IMR-90 (cell line): ENCODE measurements around the gene TEX28. TPM values are rescaled to one million over a fixed set of nuclear protein-coding genes. Genes with fewer than 3 reads are reported as not detected.

Experiments used
- ATAC-seq: fragments of 200-7000 bp; cut with Tn5 transposase; 2 replicates; pipeline ENCODE4 v1.9.1; 2020; ENCODE audit warnings: low read depth, mild to moderate bottlenecking, moderate library complexity
- BruUV-seq: library from RNA; stranded (reverse); fragments of 400-500 nt; replicated peaks from 2 replicates; lab custom pipeline; 2021; lab: Mats Ljungman, UMichigan
- CTCF ChIA-PET: fragments of 300-600 bp; formaldehyde crosslinking; extraction: SDS; loops from one replicate; lab custom pipeline; 2021; ENCODE audit warnings: antibody characterized with exemption; lab: Yijun Ruan, JAX
- POLR2A ChIA-PET: fragments of 300-600 bp; sonication (Branson Sonifier 250); formaldehyde crosslinking; loops from one replicate; lab custom pipeline; 2022; ENCODE audit warnings: antibody characterized with exemption; ENCODE audit not compliant: unreplicated experiment; lab: Charles Lee
- DNase-seq: peaks from one replicate; pipeline ENCODE4 v3.0.0; 2013
- H2AFZ ChIP-seq: replicated peaks from 2 replicates; pipeline ENCODE3; 2013; ENCODE audit warnings: low read length, mild to moderate bottlenecking; ENCODE audit not compliant: poor library complexity
- H2AK5ac ChIP-seq: 2 replicates; pipeline ENCODE4 v1.6.1; 2013; ENCODE audit warnings: low read depth, low read length, inconsistent platforms
- H2AK9ac ChIP-seq: replicated peaks from 2 replicates; pipeline ENCODE3; 2013; ENCODE audit warnings: mild to moderate bottlenecking, low read depth, low read length, moderate library complexity; ENCODE audit not compliant: poor library complexity
- H2BK120ac ChIP-seq: 2 replicates; pipeline ENCODE4 v1.6.1; 2013; ENCODE audit warnings: low read depth, low read length, inconsistent platforms
- H2BK15ac ChIP-seq: 3 replicates; pipeline ENCODE4 v1.6.1; 2013; ENCODE audit warnings: low read depth, low read length, inconsistent platforms
- H2BK20ac ChIP-seq: 2 replicates; pipeline ENCODE4 v1.6.1; 2013; ENCODE audit warnings: low read depth, mild to moderate bottlenecking, inconsistent platforms, low read length, moderate library complexity
- H2BK5ac ChIP-seq: 2 replicates; pipeline ENCODE4 v1.6.1; 2013; ENCODE audit warnings: mild to moderate bottlenecking, low read depth, low read length, inconsistent platforms; ENCODE audit not compliant: poor library complexity, severe bottlenecking
- H3K14ac ChIP-seq: replicated peaks from 2 replicates; pipeline ENCODE4 v1.6.1; 2013; ENCODE audit warnings: low read depth, low read length, inconsistent platforms
- H3K18ac ChIP-seq: 2 replicates; pipeline ENCODE4 v1.6.1; 2013; ENCODE audit warnings: low read depth, low read length, control low read depth
- H3K23ac ChIP-seq: 2 replicates; pipeline ENCODE4 v1.6.1; 2013; ENCODE audit warnings: low read depth, low read length, inconsistent platforms
- H3K27ac ChIP-seq: 2 replicates; pipeline ENCODE4 v1.5.1; 2013; ENCODE audit warnings: mild to moderate bottlenecking, control low read depth, low read length; ENCODE audit not compliant: insufficient read depth
- H3K27me3 ChIP-seq: 2 replicates; pipeline ENCODE4 v1.6.1; 2013; ENCODE audit warnings: low read length; ENCODE audit not compliant: control insufficient read depth, insufficient read depth
- H3K36me3 ChIP-seq: 2 replicates; pipeline ENCODE4 v1.6.1; 2013; ENCODE audit warnings: low read length, mixed read lengths; ENCODE audit not compliant: control insufficient read depth, insufficient read depth
- H3K4ac ChIP-seq: 2 replicates; pipeline ENCODE4 v1.6.1; 2013; ENCODE audit warnings: low read depth, low read length, inconsistent platforms
- H3K4me1 ChIP-seq: 2 replicates; pipeline ENCODE4 v1.6.1; 2013; ENCODE audit warnings: low read length, mixed read lengths; ENCODE audit not compliant: control insufficient read depth, insufficient read depth
- H3K4me2 ChIP-seq: 2 replicates; pipeline ENCODE4 v1.6.1; 2013; ENCODE audit warnings: low read depth, mild to moderate bottlenecking, control low read depth, low read length, moderate library complexity
- H3K4me3 ChIP-seq: 2 replicates; pipeline ENCODE4 v1.5.1; 2013; ENCODE audit warnings: low read depth, mild to moderate bottlenecking, control low read depth, low read length, moderate library complexity; ENCODE audit not compliant: insufficient read depth
- H3K56ac ChIP-seq: 2 replicates; pipeline ENCODE4 v1.6.1; 2013; ENCODE audit warnings: low read length, inconsistent platforms; ENCODE audit not compliant: insufficient read depth; ENCODE audit errors: extremely low read depth
- H3K79me1 ChIP-seq, 2 experiments: 2 replicates each; pipeline ENCODE4 v1.6.1; 2013; ENCODE audit warnings: low read length in 2 of 2, inconsistent platforms in 1 of 2, low read depth in 1 of 2
- H3K9ac ChIP-seq: 2 replicates; pipeline ENCODE4 v1.6.1; 2013; ENCODE audit warnings: low read depth, low read length, control low read depth
- H3K9me1 ChIP-seq: 2 replicates; pipeline ENCODE4 v1.6.1; 2013; ENCODE audit warnings: low read length, inconsistent platforms; ENCODE audit not compliant: insufficient read depth
- H3K9me3 ChIP-seq: 2 replicates; pipeline ENCODE4 v1.6.1; 2013; ENCODE audit warnings: low read length; ENCODE audit not compliant: control insufficient read depth, insufficient read depth
- H4K20me1 ChIP-seq: 2 replicates; pipeline ENCODE4 v1.6.1; 2013; ENCODE audit warnings: low read length, inconsistent platforms; ENCODE audit not compliant: insufficient read depth
- H4K5ac ChIP-seq: 2 replicates; pipeline ENCODE4 v1.6.1; 2013; ENCODE audit warnings: mild to moderate bottlenecking, low read depth, low read length, control low read depth
- H4K8ac ChIP-seq, 2 experiments: 2 replicates each; pipeline ENCODE4 v1.6.1; 2013; ENCODE audit warnings: low read depth in 2 of 2, low read length in 2 of 2, control low read depth in 1 of 2, inconsistent platforms in 1 of 2
- H4K91ac ChIP-seq: 2 replicates; pipeline ENCODE4 v1.6.1; 2013; ENCODE audit warnings: low read depth, low read length, inconsistent platforms; ENCODE audit not compliant: insufficient read depth
- BHLHE40 ChIP-seq: fragments of 150-350 bp; IDR thresholded peaks from 2 replicates; pipeline ENCODE4 v1.6.1; 2016; ENCODE audit warnings: mild to moderate bottlenecking, low read depth, low read length
- CEBPB ChIP-seq: IDR thresholded peaks from 2 replicates; pipeline ENCODE4 v1.6.1; 2012; ENCODE audit warnings: low read depth, low read length, improper control_type of control experiment
- CHD1 ChIP-seq: IDR thresholded peaks from 2 replicates; pipeline ENCODE4 v1.6.1; 2012; ENCODE audit warnings: low read depth, low read length, improper control_type of control experiment
- FOS ChIP-seq: fragments of 150-350 bp; IDR thresholded peaks from 2 replicates; pipeline ENCODE4 v1.6.1; 2016; ENCODE audit warnings: low read depth, low read length
- MAFK ChIP-seq: IDR thresholded peaks from 2 replicates; pipeline ENCODE4 v1.6.1; 2012; ENCODE audit warnings: low read depth, low read length, improper control_type of control experiment
- MAZ ChIP-seq: IDR thresholded peaks from 2 replicates; pipeline ENCODE4 v1.6.1; 2012; ENCODE audit warnings: low read depth, mild to moderate bottlenecking, low read length, improper control_type of control experiment, moderate library complexity, borderline replicate concordance
- MXI1 ChIP-seq: IDR thresholded peaks from 2 replicates; pipeline ENCODE4 v1.6.1; 2012; ENCODE audit warnings: low read depth, mild to moderate bottlenecking, low read length, moderate library complexity, borderline replicate concordance
- NFE2L2 ChIP-seq: fragments of 150-350 bp; IDR thresholded peaks from 2 replicates; pipeline ENCODE4 v1.6.1; 2016; ENCODE audit warnings: low read depth, mild to moderate bottlenecking, low read length
- POLR2A ChIP-seq: IDR thresholded peaks from 2 replicates; pipeline ENCODE4 v1.6.1; 2012; ENCODE audit warnings: mild to moderate bottlenecking, low read depth, low read length
- RAD21 ChIP-seq: IDR thresholded peaks from 2 replicates; pipeline ENCODE4 v1.6.1; 2012; ENCODE audit warnings: low read length, improper control_type of control experiment
- RCOR1 ChIP-seq: IDR thresholded peaks from 2 replicates; pipeline ENCODE4 v1.6.1; 2012; ENCODE audit warnings: mild to moderate bottlenecking, low read length, improper control_type of control experiment; ENCODE audit not compliant: insufficient replicate concordance
- RFX5 ChIP-seq: IDR thresholded peaks from 2 replicates; pipeline ENCODE4 v1.8.0; 2012; ENCODE audit warnings: low read depth, mild to moderate bottlenecking, low read length, moderate library complexity
- SMC3 ChIP-seq: fragments of 150-350 bp; IDR thresholded peaks from 2 replicates; pipeline ENCODE4 v1.6.1; 2016; ENCODE audit warnings: low read depth, mild to moderate bottlenecking, antibody characterized with exemption, low read length, moderate library complexity
- WGBS, 2 experiments: methylation state at CpG; one replicate each; pipeline versions ENCODE4 v1.1.5 to v1.1.7; 2013; ENCODE audit warnings: missing lambda C conversion rate in 2 of 2; ENCODE audit not compliant: insufficient read length in 1 of 2; ENCODE audit errors: extremely low coverage in 2 of 2; 5-methylcytosine and 5-hydroxymethylcytosine counted together
- dilution Hi-C: fragments of 300-500 bp; cut with HindIII; formaldehyde crosslinking; loops from one replicate; pipeline ENCODE4 v1.14.3; 2018; ENCODE audit warnings: low sequenced_read_pairs; ENCODE audit not compliant: unreplicated experiment
- in situ Hi-C: fragments of 300-500 bp; cut with MboI; formaldehyde crosslinking; loops from 3 replicates; pipeline ENCODE4 v1.14.3; 2019; ENCODE audit warnings: low sequenced_read_pairs, inconsistent platforms, mixed read lengths
- intact Hi-C: fragments of 100-400 bp; cut with micrococcal nuclease; formaldehyde crosslinking; loops from 2 replicates; pipeline ENCODE4 v1.10.0; 2022
- polyA plus RNA-seq, 3 experiments: library from polyadenylated mRNA; depleted of rRNA; stranded (reverse); fragments of >200 nt; gene quantifications; 2 replicates each; pipeline ENCODE4 v1.2.3, GENCODE V29; 2012; ENCODE audit warnings: low replicate concordance in 1 of 3
- total RNA-seq: library from RNA; depleted of rRNA; stranded (reverse); fragments of >200 nt; gene quantifications from 2 replicates; pipeline ENCODE4 v1.2.3, GENCODE V29; 2012
- TF ChIP-seq, protein P1 (sequence below): fragments of 150-350 bp; IDR thresholded peaks from 2 replicates; pipeline ENCODE4 v1.6.1; 2016; ENCODE audit warnings: low read depth, mild to moderate bottlenecking, low read length, moderate library complexity, borderline replicate concordance
- TF ChIP-seq, protein P2 (sequence below): conservative IDR thresholded peaks from 2 replicates; pipeline ENCODE4 v1.5.1; 2012; ENCODE audit warnings: mild to moderate bottlenecking, low read depth, low read length, improper control_type of control experiment
- TF ChIP-seq, protein P3 (sequence below): fragments of 150-350 bp; IDR thresholded peaks from 2 replicates; pipeline ENCODE4 v1.6.1; 2017; ENCODE audit warnings: mild to moderate bottlenecking, antibody characterized with exemption, low read length, low read depth

TEX28 gene
- total and polyA plus RNA-seq, 2 of the 4 experiments (the other 2 are of a cell fraction) = not detected

DNA sequence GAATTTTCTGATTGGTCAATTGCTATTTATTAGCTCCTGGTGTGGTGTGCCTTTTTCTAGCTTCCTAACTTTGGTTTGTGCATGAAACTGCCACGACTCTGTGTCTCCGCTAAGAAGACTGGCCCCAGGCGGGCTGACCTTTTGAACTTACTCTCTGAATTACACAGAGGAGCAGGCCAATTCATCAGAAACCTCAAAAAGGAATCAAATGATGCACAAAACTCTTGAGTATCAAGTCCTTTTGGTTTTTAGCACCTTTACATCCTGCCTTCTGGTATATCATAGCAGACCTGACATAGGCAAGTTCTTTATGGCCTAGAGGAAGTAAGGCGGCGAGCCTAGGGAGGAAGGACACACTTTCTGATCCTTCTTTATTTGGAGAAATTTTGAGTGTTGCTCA, 18.2 kb upstream of the TEX28 start:
- Histone ChIP-seq H3K4ac (no peak overlapping the region), H3K27ac (no peak overlapping the region), H3K4me3 (no peak overlapping the region), H4K8ac (no peak overlapping the region), H3K9me3 (no peaks in the 10 kb centered on the region), H3K4me2 (no peak overlapping the region), H4K91ac (no peak overlapping the region), H3K23ac (no peak overlapping the region), H3K9me1 (no peaks in the 10 kb centered on the region; the same call in 1 of the 2 replicates), H2BK20ac (no peak overlapping the region), H2BK5ac (no peak overlapping the region), H3K9ac (no peak overlapping the region), H2AFZ (no peak overlapping the region), H2AK5ac (no peak overlapping the region), H3K27me3 (peaks cover 5% of the 10 kb centered on the region; the same call in 1 of the 2 replicates), H3K18ac (no peak overlapping the region), H2BK15ac (no peak overlapping the region), H2AK9ac (no peak overlapping the region), H3K14ac (no peak overlapping the region), H3K36me3 (no peaks in the 10 kb centered on the region), H3K4me1 (no peaks in the 10 kb centered on the region), H2BK120ac (no peak overlapping the region), H4K5ac (no peak overlapping the region), H4K20me1 (no peaks in the 10 kb centered on the region), H3K56ac (no peak overlapping the region), H3K79me1 (no peaks in the 10 kb centered on the region)
- TF ChIP-seq MXI1 (no peak), BHLHE40 (no peak), RCOR1 (no peak), SMC3 (no peak), NFE2L2 (no peak), FOS (no peak), RFX5 (no peak), RAD21 (no peak), MAFK (no peak), CEBPB (no peak), CHD1 (no peak), POLR2A (no peak), MAZ (no peak)
- TF ChIP-seq, protein P1, sequence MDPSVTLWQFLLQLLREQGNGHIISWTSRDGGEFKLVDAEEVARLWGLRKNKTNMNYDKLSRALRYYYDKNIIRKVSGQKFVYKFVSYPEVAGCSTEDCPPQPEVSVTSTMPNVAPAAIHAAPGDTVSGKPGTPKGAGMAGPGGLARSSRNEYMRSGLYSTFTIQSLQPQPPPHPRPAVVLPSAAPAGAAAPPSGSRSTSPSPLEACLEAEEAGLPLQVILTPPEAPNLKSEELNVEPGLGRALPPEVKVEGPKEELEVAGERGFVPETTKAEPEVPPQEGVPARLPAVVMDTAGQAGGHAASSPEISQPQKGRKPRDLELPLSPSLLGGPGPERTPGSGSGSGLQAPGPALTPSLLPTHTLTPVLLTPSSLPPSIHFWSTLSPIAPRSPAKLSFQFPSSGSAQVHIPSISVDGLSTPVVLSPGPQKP = no peak
- TF ChIP-seq, protein P2, sequence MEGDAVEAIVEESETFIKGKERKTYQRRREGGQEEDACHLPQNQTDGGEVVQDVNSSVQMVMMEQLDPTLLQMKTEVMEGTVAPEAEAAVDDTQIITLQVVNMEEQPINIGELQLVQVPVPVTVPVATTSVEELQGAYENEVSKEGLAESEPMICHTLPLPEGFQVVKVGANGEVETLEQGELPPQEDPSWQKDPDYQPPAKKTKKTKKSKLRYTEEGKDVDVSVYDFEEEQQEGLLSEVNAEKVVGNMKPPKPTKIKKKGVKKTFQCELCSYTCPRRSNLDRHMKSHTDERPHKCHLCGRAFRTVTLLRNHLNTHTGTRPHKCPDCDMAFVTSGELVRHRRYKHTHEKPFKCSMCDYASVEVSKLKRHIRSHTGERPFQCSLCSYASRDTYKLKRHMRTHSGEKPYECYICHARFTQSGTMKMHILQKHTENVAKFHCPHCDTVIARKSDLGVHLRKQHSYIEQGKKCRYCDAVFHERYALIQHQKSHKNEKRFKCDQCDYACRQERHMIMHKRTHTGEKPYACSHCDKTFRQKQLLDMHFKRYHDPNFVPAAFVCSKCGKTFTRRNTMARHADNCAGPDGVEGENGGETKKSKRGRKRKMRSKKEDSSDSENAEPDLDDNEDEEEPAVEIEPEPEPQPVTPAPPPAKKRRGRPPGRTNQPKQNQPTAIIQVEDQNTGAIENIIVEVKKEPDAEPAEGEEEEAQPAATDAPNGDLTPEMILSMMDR = no peak
- TF ChIP-seq, protein P3, sequence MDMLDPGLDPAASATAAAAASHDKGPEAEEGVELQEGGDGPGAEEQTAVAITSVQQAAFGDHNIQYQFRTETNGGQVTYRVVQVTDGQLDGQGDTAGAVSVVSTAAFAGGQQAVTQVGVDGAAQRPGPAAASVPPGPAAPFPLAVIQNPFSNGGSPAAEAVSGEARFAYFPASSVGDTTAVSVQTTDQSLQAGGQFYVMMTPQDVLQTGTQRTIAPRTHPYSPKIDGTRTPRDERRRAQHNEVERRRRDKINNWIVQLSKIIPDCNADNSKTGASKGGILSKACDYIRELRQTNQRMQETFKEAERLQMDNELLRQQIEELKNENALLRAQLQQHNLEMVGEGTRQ = no peak
- DNase-seq (no peak), ATAC-seq (no peak)
- BruUV-seq = no TSS peak
- WGBS, 2 experiments = 50% methylated on average over 2 of the region's 5 CpGs; no CpG with 5 or more reads in 1 of the 2 experiments
- CTCF ChIA-PET = no interaction called here
- in situ Hi-C loops = no loop called here
- POLR2A ChIA-PET = no interaction called here
- dilution Hi-C loops = no loop called here
- intact Hi-C loops = no loop called here
